Forelimb muscle (tissue), 1 donor: Measurements from ENCODE around the gene CORO6. TPM values are rescaled to one million over a fixed set of nuclear protein-coding genes. Genes with fewer than 3 reads are reported as not detected.

Experiments
- DNase-seq: peaks from one replicate; pipeline ENCODE4 v3.0.0-alpha.2; 2013; ENCODE audit warnings: low read depth
- polyA plus RNA-seq: library from polyadenylated mRNA; unstranded; fragments of 120-200 nt; gene quantifications from one replicate; pipeline ENCODE4 v1.2.1, GENCODE V29; 2013; ENCODE audit not compliant: insufficient read length

CORO6 gene
- polyA plus RNA-seq, 1 donor = 96.8 TPM

GRCh38 chr17:29577001-29577370 lies 45.7 kb downstream of the CORO6 start:
- DNase-seq = no peak

- DNase-seq = no peak
These were observed 46.3 kb downstream of the CORO6 start for GRCh38 chr17:29576214-29577000.

- no peak for DNase-seq
These were observed 47.0 kb downstream of the CORO6 start for GRCh38 chr17:29575511-29576213.

GRCh38 chr17:29574732-29575510 lies 47.8 kb downstream of the CORO6 start:
- no peak for DNase-seq

GRCh38 chr17:29573871-29574731 lies 48.6 kb downstream of the CORO6 start:
- no peak for DNase-seq

GRCh38 chr17:29573558-29573869 lies 49.2 kb downstream of the CORO6 start:
- DNase-seq = no peak

GRCh38 chr17:29572691-29573557 lies 49.8 kb downstream of the CORO6 start:
- no peak for DNase-seq

GRCh38 chr17:29571883-29572681 lies 50.6 kb downstream of the CORO6 start:
- DNase-seq = no peak

- no peak for DNase-seq
These were observed 51.2 kb downstream of the CORO6 start for GRCh38 chr17:29571486-29571882.

- no peak for DNase-seq
These were observed 52.2 kb downstream of the CORO6 start for GRCh38 chr17:29570521-29570920.

- no peak for DNase-seq
These were observed 53.3 kb downstream of the CORO6 start for GRCh38 chr17:29569245-29569950.

GRCh38 chr17:29568331-29569244 lies 54.1 kb downstream of the CORO6 start, which contains the start of gene TP53I13:
Gene TP53I13, plus strand, starts transcription at chr17:29568701. Its CDS starts 58 bp downstream, at chr17:29568759.
- DNase-seq = no peak

- no peak for DNase-seq
These were observed 55.0 kb downstream of the CORO6 start for GRCh38 chr17:29567554-29568330.

- no peak for DNase-seq
These were observed 55.5 kb downstream of the CORO6 start for GRCh38 chr17:29567304-29567553.

- no peak for DNase-seq
These were observed 56.0 kb downstream of the CORO6 start, which contains the start of gene ABHD15 for GRCh38 chr17:29566473-29567303. Gene ABHD15, minus strand, starts transcription at chr17:29567037. Its CDS starts 71 bp downstream, at chr17:29566966.
